Testis (tissue), 3 donors: ENCODE data around the gene CD151. TPM values are rescaled to one million over a fixed set of nuclear protein-coding genes. Genes with fewer than 3 reads are reported as not detected.

Source experiments
- DNase-seq: peaks from one replicate; pipeline ENCODE4 v3.0.0-alpha.2; 2019
- H3K27ac ChIP-seq, 2 donors: fragments of 200-600 bp; sonication (generic); one replicate each; pipeline ENCODE4 v1.5.1; 2019
- H3K27me3 ChIP-seq: fragments of 200-600 bp; sonication (generic); one replicate; pipeline ENCODE4 v1.5.1; 2019
- H3K36me3 ChIP-seq: fragments of 200-600 bp; sonication (generic); one replicate; pipeline ENCODE4 v1.5.1; 2017; ENCODE audit warnings: low read depth; ENCODE audit errors: missing control alignments
- H3K4me1 ChIP-seq: fragments of 200-600 bp; sonication (generic); one replicate; pipeline ENCODE4 v1.5.1; 2019
- H3K4me3 ChIP-seq, 2 donors: fragments of 200-600 bp; sonication (generic); one replicate each; pipeline ENCODE4 v1.5.1; 2017 to 2019
- H3K9me3 ChIP-seq: fragments of 200-600 bp; sonication (generic); one replicate; pipeline ENCODE4 v1.5.1; 2017
- POLR2A ChIP-seq: fragments of 450-650 bp; IDR thresholded peaks from one replicate; pipeline ENCODE4 v1.6.1; 2017; ENCODE audit warnings: antibody characterized with exemption, mild to moderate bottlenecking, moderate library complexity
- WGBS, 2 donors: methylation state at CpG; one replicate each; pipeline ENCODE4 v1.1.5; 2018; 5-methylcytosine and 5-hydroxymethylcytosine counted together
- intact Hi-C: fragments of 100-400 bp; cut with DNase I; formaldehyde crosslinking; loops from one replicate; pipeline ENCODE4 v1.15.1; 2023; ENCODE audit warnings: low total_unique reads
- polyA plus RNA-seq: library from polyadenylated mRNA; stranded (reverse); fragments of 350-450 nt; fragmentation: Illumina TruSeq; extraction: RNeasy Lipid Tissue Mini Kit (QIAGEN cat#74804); gene quantifications from one replicate; pipeline ENCODE4 v1.2.3, GENCODE V29; 2014; ENCODE audit warnings: low read depth, low replicate concordance; ENCODE audit not compliant: insufficient read depth
- total RNA-seq, 2 donors: library from RNA; depleted of rRNA; stranded (reverse); fragments of >200 nt; gene quantifications; one replicate each; pipeline ENCODE4 v1.2.3, GENCODE V29; 2016
- TF ChIP-seq, protein P1 (sequence below), 3 experiments: fragments of 450-650 bp in 2 of 3; fragments of 200-600 bp in 1 of 3; sonication (generic) in 1 of 3; IDR thresholded peaks; one replicate each; pipeline ENCODE4 v1.5.1; 2016 to 2019; ENCODE audit warnings: antibody characterized with exemption in 3 of 3, mild to moderate bottlenecking in 2 of 3, moderate library complexity in 1 of 3

Gene CD151
- total and polyA plus RNA-seq, 3 donors from 2014 or later: 108 to 201 (median 195) TPM

DNA sequence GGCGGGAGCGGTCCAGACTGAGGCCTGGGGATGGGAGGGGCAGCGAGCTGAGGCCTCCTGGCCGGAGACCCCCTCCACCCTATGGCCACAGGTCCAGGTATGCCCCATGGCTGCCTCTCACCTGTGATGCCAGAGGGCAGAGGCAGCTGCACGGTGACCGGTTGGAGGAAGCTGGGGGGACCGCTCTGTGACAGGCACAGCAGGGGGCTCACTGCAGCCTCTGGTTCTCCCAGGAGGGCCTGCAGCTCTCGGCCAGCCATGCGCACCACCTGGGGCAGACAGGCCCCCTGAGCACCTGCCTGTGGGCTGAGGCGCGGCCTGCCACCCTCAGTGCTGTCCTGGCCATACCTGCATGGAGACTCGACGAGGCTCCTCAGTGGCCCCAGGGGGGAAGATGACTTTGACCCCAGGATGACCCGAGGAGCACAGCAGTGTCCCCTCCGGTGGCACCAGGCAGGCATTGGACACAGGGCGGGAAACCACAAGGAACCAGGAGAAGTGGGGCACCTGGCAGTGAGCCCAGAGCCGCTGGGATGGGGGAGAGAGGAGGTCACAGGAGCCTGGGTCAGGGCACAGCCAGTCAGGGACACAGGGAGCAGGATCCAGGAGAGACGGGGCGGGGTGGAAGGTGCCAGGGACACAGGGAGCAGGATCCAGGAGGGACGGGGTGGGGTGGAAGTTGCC is 31.5 kb upstream of the CD151 start:
- H3K27me3 ChIP-seq: no peaks in the 10 kb centered on the region
- no peak for DNase-seq
- H3K9me3 ChIP-seq: no peaks in the 10 kb centered on the region
- 90 to 93% methylated on average over 9 to 20 of the region's 20 CpGs for WGBS, 2 donors
- no peak overlapping the region for H3K27ac ChIP-seq
- H3K4me3 ChIP-seq: no peak overlapping the region
- no peak for TF ChIP-seq POLR2A
- TF ChIP-seq, protein P1, sequence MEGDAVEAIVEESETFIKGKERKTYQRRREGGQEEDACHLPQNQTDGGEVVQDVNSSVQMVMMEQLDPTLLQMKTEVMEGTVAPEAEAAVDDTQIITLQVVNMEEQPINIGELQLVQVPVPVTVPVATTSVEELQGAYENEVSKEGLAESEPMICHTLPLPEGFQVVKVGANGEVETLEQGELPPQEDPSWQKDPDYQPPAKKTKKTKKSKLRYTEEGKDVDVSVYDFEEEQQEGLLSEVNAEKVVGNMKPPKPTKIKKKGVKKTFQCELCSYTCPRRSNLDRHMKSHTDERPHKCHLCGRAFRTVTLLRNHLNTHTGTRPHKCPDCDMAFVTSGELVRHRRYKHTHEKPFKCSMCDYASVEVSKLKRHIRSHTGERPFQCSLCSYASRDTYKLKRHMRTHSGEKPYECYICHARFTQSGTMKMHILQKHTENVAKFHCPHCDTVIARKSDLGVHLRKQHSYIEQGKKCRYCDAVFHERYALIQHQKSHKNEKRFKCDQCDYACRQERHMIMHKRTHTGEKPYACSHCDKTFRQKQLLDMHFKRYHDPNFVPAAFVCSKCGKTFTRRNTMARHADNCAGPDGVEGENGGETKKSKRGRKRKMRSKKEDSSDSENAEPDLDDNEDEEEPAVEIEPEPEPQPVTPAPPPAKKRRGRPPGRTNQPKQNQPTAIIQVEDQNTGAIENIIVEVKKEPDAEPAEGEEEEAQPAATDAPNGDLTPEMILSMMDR (IDR thresholded peaks at IDR 0.05): no peak
- H3K36me3 ChIP-seq: no peaks in the 10 kb centered on the region
- intact Hi-C loops: no loop called here
- peaks cover 28% of the 10 kb centered on the region for H3K4me1 ChIP-seq

DNA sequence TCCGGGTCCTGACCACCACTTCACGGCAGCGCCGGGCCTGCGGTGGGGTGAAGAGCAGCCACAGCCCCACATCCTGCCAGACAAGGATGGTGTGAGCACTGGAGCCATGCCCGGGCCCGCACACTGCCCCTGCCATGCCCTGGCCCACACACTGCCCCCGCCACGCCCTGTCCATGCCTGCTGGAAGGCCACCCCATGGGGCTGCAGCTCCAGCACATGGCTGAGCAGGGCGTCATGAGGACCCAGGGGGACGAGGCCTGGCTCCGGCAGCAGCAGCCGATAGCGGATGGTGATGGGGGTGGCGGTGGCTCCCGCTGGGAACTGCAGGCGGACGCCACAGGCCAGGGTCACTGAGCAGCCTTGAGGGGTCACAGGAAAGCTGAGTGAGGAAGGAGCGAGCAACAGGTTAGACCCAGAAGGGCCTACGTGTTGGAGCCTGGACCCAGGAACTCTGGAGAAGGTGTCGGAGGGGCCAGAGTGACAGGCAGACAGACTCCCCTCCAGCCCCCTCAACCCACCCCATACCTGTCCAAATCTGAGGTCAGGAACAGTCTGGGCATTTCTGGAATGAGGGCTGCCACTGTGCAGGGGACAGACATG is 30.6 kb upstream of the CD151 start:
- no peaks in the 10 kb centered on the region for H3K36me3 ChIP-seq
- H3K27ac ChIP-seq: no peak overlapping the region
- no peaks in the 10 kb centered on the region for H3K9me3 ChIP-seq
- 93 to 97% methylated on average over 6 to 14 of the region's 21 CpGs for WGBS, 2 donors
- peaks cover 21% of the 10 kb centered on the region for H3K4me1 ChIP-seq
- H3K27me3 ChIP-seq: no peaks in the 10 kb centered on the region
- TF ChIP-seq, protein P1 (IDR thresholded peaks at IDR 0.05): no peak
- no peak for TF ChIP-seq POLR2A
- intact Hi-C loops: no loop called here
- DNase-seq: no peak
- no peak overlapping the region for H3K4me3 ChIP-seq

DNA sequence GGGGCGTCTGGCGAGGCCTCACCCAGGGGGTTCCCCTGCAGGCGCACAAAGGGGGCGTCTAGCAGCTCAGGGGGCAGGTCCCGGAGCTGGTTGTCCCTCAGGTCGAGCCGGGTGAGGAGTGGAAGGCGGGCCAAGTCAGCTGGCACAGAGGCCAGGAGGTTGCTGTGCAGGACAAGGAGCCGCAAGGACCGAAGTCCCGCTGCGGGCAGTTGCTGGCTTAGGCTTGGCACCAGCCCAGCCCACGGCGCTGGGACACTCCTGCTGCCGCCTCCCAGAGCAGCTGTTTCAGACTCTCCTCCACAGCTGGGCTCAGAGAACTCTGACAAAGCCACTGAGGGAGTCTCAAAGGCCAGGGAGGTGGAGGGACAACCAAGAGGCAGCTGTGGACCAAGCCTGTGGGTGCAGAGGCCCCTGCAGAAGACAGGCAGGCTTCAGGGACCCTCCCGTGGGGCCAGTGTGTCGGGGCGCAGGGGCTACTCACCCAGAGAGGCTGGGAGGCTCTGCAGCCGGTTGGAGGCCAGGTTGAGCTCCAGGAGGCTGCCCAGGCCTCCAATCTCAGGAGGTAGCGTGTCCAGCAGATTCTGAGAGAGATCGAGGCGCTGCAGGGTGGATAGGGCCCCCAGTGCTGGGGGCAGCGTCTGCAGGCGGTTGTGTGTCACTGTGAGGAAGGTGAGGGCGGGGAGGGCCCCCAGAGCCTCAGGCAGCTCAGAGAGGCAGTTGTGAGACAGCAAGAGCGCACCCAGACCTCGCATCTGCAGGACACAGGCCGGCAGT is 29.9 kb upstream of the CD151 start:
- Histone ChIP-seq H3K36me3 (no peaks in the 10 kb centered on the region), H3K4me3 (no peak overlapping the region), H3K9me3 (no peaks in the 10 kb centered on the region), H3K27me3 (no peaks in the 10 kb centered on the region), H3K27ac (no peak overlapping the region), H3K4me1 (peaks cover 19% of the 10 kb centered on the region)
- 92 to 93% methylated on average over 18 to 28 of the region's 28 CpGs for WGBS, 2 donors
- intact Hi-C loops: no loop called here
- DNase-seq: no peak
- TF ChIP-seq POLR2A: no peak
- TF ChIP-seq, protein P1 (IDR thresholded peaks at IDR 0.05): no peak

DNA sequence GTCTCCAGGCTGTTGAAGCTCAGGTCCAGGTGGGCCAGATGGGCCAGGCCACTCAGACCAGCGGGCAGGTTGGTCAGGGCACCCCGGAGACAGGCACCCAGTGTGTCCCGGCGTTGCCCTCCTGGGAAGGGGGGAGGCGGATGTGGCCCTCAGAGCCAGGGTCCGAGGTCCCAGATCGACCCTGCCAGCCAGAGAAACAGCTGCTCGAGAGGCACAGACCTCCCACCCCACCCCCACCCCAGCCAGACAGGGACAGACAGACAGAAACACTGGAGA is 29.3 kb upstream of the CD151 start:
- DNase-seq: no peak
- no peak overlapping the region for H3K27ac ChIP-seq
- WGBS, 2 donors: 87 to 90% methylated on average over 7 to 8 of the region's 8 CpGs
- peaks cover 19% of the 10 kb centered on the region for H3K4me1 ChIP-seq
- no peaks in the 10 kb centered on the region for H3K27me3 ChIP-seq
- no peak overlapping the region for H3K4me3 ChIP-seq
- no peaks in the 10 kb centered on the region for H3K36me3 ChIP-seq
- H3K9me3 ChIP-seq: no peaks in the 10 kb centered on the region
- TF ChIP-seq, protein P1 (IDR thresholded peaks at IDR 0.05): no peak
- no peak for TF ChIP-seq POLR2A
- intact Hi-C loops: no loop called here
